ENCODE measurements around the gene PRPSAP1.

The PRPSAP1 gene

GRCh38 chr17:76296889-76297288 is 56.8 kb downstream of the PRPSAP1 start:
- H3K4me3 ChIP-seq (ENCODE audit: low read depth, low read length), result no peak overlapping the region
- H3K4me1 ChIP-seq (ENCODE audit: control insufficient read depth, insufficient read depth, low read length), result no peaks in the 10 kb centered on the region
- no peaks in the 10 kb centered on the region for H3K9me3 ChIP-seq (ENCODE audit: control insufficient read depth, insufficient read depth, low read depth, low read length)
- CTCF ChIA-PET, result interaction anchor here (0.5 to 16.6 kb wide), 5 partner anchors 17 to 191 kb away, joined by 3 to 244 read pairs (median 4); no protein-coding TSS in a partner anchor
- no peak for TF ChIP-seq KLF10 (tag by site-specific recombination; IDR thresholded peaks at IDR 0.05)
- TF ChIP-seq ZNF404 (tag by site-specific recombination; IDR thresholded peaks at IDR 0.05), result no peak
- TF ChIP-seq ZFP3 (tag by site-specific recombination; IDR thresholded peaks at IDR 0.05; ENCODE audit: low read depth), result no peak
- TF ChIP-seq ZNF335 (tag by site-specific recombination; conservative IDR thresholded peaks at IDR 0.05), result no peak
- no peak for TF ChIP-seq ZNF501 (tag by site-specific recombination; IDR thresholded peaks at IDR 0.05)
- TF ChIP-seq ZNF792 (tag by site-specific recombination; IDR thresholded peaks at IDR 0.05), result no peak
- TF ChIP-seq ZNF423 (tag by site-specific recombination; IDR thresholded peaks at IDR 0.05), result no peak
- no peak for TF ChIP-seq ZNF175 (tag by site-specific recombination; IDR thresholded peaks at IDR 0.05)
- POLR2A ChIA-PET, result no interaction called here
- peaks cover 0 to 19% of the 10 kb centered on the region in 2 experiments; a peak in 1 of 3 replicates for H3K36me3 ChIP-seq (ENCODE audit: control insufficient read depth in 2 of 2, insufficient read depth in 1 of 2, low read length in 2 of 2)
- no peak overlapping the region for H3K27ac ChIP-seq (ENCODE audit: extremely low read depth, low read depth, low read length)

GRCh38 chr17:76296186-76296585 is 57.5 kb downstream of the PRPSAP1 start:
- ChIA-PET CTCF (interaction anchor here (0.6 to 16.6 kb wide), 5 partner anchors 15 to 391 kb away, joined by 3 to 244 read pairs (median 5); no protein-coding TSS in a partner anchor), POLR2A (no interaction called here)
- Histone ChIP-seq H3K4me1 (ENCODE audit: control insufficient read depth, insufficient read depth, low read length) (no peaks in the 10 kb centered on the region), H3K27ac (ENCODE audit: extremely low read depth, low read depth, low read length) (no peak overlapping the region), H3K36me3 (ENCODE audit: control insufficient read depth in 2 of 2, insufficient read depth in 1 of 2, low read length in 2 of 2) (peaks cover 0 to 26% of the 10 kb centered on the region in 2 experiments; a peak in 1 of 3 replicates), H3K9me3 (ENCODE audit: control insufficient read depth, insufficient read depth, low read depth, low read length) (no peaks in the 10 kb centered on the region), H3K4me3 (ENCODE audit: low read depth, low read length) (no peak overlapping the region)
- TF ChIP-seq ZNF514 (tag by site-specific recombination; IDR thresholded peaks at IDR 0.05) (no peak), ZBTB48 (tag by site-specific recombination; IDR thresholded peaks at IDR 0.05) (no peak), OVOL3 (tag by site-specific recombination; IDR thresholded peaks at IDR 0.05) (no peak), ZNF221 (tag by site-specific recombination; IDR thresholded peaks at IDR 0.05; ENCODE audit: borderline replicate concordance) (no peak), ZNF701 (tag by site-specific recombination; IDR thresholded peaks at IDR 0.05) (no peak), ZNF157 (tag by site-specific recombination; IDR thresholded peaks at IDR 0.05) (no peak), ZNF639 (tag by site-specific recombination; IDR thresholded peaks at IDR 0.05) (no peak)

- Histone ChIP-seq H3K4me3 (ENCODE audit: low read depth, low read length) (no peak overlapping the region), H3K9me3 (ENCODE audit: control insufficient read depth, insufficient read depth, low read depth, low read length) (no peaks in the 10 kb centered on the region)
Observed at GRCh38 chr17:76293106-76293505, 60.6 kb downstream of the PRPSAP1 start.

More at GRCh38 chr17:76293106-76293505, 60.6 kb downstream of the PRPSAP1 start:
- no peaks in the 10 kb centered on the region for H3K4me1 ChIP-seq (ENCODE audit: control insufficient read depth, insufficient read depth, low read length)
- H3K36me3 ChIP-seq (ENCODE audit: control insufficient read depth in 2 of 2, insufficient read depth in 1 of 2, low read length in 2 of 2), result peaks cover 0 to 29% of the 10 kb centered on the region in 2 experiments; a peak in 2 of 3 replicates
- ChIA-PET POLR2A (no interaction called here), CTCF (interaction anchor here (0.6 to 3.1 kb wide), 2 partner anchors 14 to 214 kb away, joined by 4 to 13 read pairs; no protein-coding TSS in a partner anchor)
- TF ChIP-seq ZFHX2 (tag by site-specific recombination; conservative IDR thresholded peaks at IDR 0.05), result no peak
- TF ChIP-seq ZNF645 (tag by site-specific recombination; IDR thresholded peaks at IDR 0.05), result no peak
- no peak for TF ChIP-seq ZSCAN30 (tag by site-specific recombination; IDR thresholded peaks at IDR 0.05)
- no peak for TF ChIP-seq ZNF792 (tag by site-specific recombination; IDR thresholded peaks at IDR 0.05)
- TF ChIP-seq OVOL3 (tag by site-specific recombination; IDR thresholded peaks at IDR 0.05), result no peak
- no peak for TF ChIP-seq ZNF518A (tag by site-specific recombination; conservative IDR thresholded peaks at IDR 0.05; ENCODE audit: low read depth)
- no peak for TF ChIP-seq ZNF768 (tag by site-specific recombination; IDR thresholded peaks at IDR 0.05)
- no peak for TF ChIP-seq PBX3 (CRISPR knock-in tag; IDR thresholded peaks at IDR 0.05)
- TF ChIP-seq ZNF157 (tag by site-specific recombination; IDR thresholded peaks at IDR 0.05), result no peak
- H3K27ac ChIP-seq (ENCODE audit: extremely low read depth, low read depth, low read length), result no peak overlapping the region

All from HEK293 (cell line).